ENCODE results near the gene NUP58.

Gene NUP58

GRCh38 chr13:25301347-25302113, at the start of gene NUP58:
TSS of gene NUP58 (plus strand) at chr13:25301625. CDS start at chr13:25301774, 149 bp downstream.
- DNase-seq (ENCODE audit: low read depth, low spot score): peak; percentile 74

GRCh38 chr13:25252225-25252624, 49.2 kb upstream of the NUP58 start:
- no peak for DNase-seq (ENCODE audit: low read depth, low spot score)

More at GRCh38 chr13:25301347-25302113, at the start of gene NUP58:
- H3K27ac ChIP-seq: peak within 1 kb of the TSS; percentile 91

GRCh38 chr13:25252752-25253151, 48.7 kb upstream of the NUP58 start:
- DNase-seq (ENCODE audit: low read depth, low spot score): no peak
- no peak overlapping the region for H3K27ac ChIP-seq

More at GRCh38 chr13:25252225-25252624, 49.2 kb upstream of the NUP58 start:
- no peak overlapping the region for H3K27ac ChIP-seq

GRCh38 chr13:25253702-25254101, 47.7 kb upstream of the NUP58 start:
- no peak for DNase-seq (ENCODE audit: low read depth, low spot score)
- peak overlapping the region; percentile 57 for H3K27ac ChIP-seq

- no peak for DNase-seq (ENCODE audit: low read depth, low spot score)
- no peak overlapping the region for H3K27ac ChIP-seq
These were observed 39.2 kb upstream of the NUP58 start for GRCh38 chr13:25262261-25262660.

- H3K27ac ChIP-seq: no peak overlapping the region
- no peak for DNase-seq (ENCODE audit: low read depth, low spot score)
These were observed 34.7 kb upstream of the NUP58 start for GRCh38 chr13:25266706-25267105.

GRCh38 chr13:25267715-25268114, 33.7 kb upstream of the NUP58 start:
- no peak for DNase-seq (ENCODE audit: low read depth, low spot score)
- no peak overlapping the region for H3K27ac ChIP-seq

- DNase-seq (ENCODE audit: low read depth, low spot score): no peak
- no peak overlapping the region for H3K27ac ChIP-seq
These were observed 32.9 kb upstream of the NUP58 start for GRCh38 chr13:25268561-25268960.

GRCh38 chr13:25276748-25277147, 24.7 kb upstream of the NUP58 start:
- DNase-seq (ENCODE audit: low read depth, low spot score): peak; percentile 37
- H3K27ac ChIP-seq: no peak overlapping the region

- DNase-seq (ENCODE audit: low read depth, low spot score): no peak
- H3K27ac ChIP-seq: no peak overlapping the region
These were observed 21.0 kb upstream of the NUP58 start for GRCh38 chr13:25280396-25280795.

GRCh38 chr13:25281193-25281934, 20.1 kb upstream of the NUP58 start:
- DNase-seq (ENCODE audit: low read depth, low spot score): no peak
- H3K27ac ChIP-seq: no peak overlapping the region

- no peak overlapping the region for H3K27ac ChIP-seq
These were observed 19.5 kb upstream of the NUP58 start for GRCh38 chr13:25281935-25282332.

GRCh38 chr13:25286308-25286968, 15.0 kb upstream of the NUP58 start:
- DNase-seq (ENCODE audit: low read depth, low spot score): no peak
- peak overlapping the region; percentile 82 for H3K27ac ChIP-seq

More at GRCh38 chr13:25281935-25282332, 19.5 kb upstream of the NUP58 start:
- DNase-seq (ENCODE audit: low read depth, low spot score): no peak

- peak within 1 kb of the TSS; percentile 82 for H3K27ac ChIP-seq
- DNase-seq (ENCODE audit: low read depth, low spot score): peak; percentile 14
These were observed 14.2 kb upstream of the NUP58 start, which contains the start of gene MTMR6 for GRCh38 chr13:25286969-25287961. TSS of gene MTMR6 (minus strand) at chr13:25287488. CDS start at chr13:25287247, 241 bp downstream.

GRCh38 chr13:25288966-25289365, 12.5 kb upstream of the NUP58 start:
- no peak for DNase-seq (ENCODE audit: low read depth, low spot score)
- no peak overlapping the region for H3K27ac ChIP-seq

- no peak for DNase-seq (ENCODE audit: low read depth, low spot score)
- no peak overlapping the region for H3K27ac ChIP-seq
These were observed 9.7 kb upstream of the NUP58 start for GRCh38 chr13:25291691-25292090.

- no peak overlapping the region for H3K27ac ChIP-seq
- no peak for DNase-seq (ENCODE audit: low read depth, low spot score)
These were observed 9.1 kb upstream of the NUP58 start for GRCh38 chr13:25292301-25292700.

- no peak overlapping the region for H3K27ac ChIP-seq
- DNase-seq (ENCODE audit: low read depth, low spot score): no peak
These were observed 6.2 kb upstream of the NUP58 start for GRCh38 chr13:25295228-25295627.

GRCh38 chr13:25295701-25296100, 5.7 kb upstream of the NUP58 start:
- H3K27ac ChIP-seq: no peak overlapping the region
- no peak for DNase-seq (ENCODE audit: low read depth, low spot score)
